CD1c-positive myeloid dendritic cell (primary cell): Measurements from ENCODE around the gene CERS5.
A peak's percentile ranks its signal among the peaks of the same experiment; 100 is the strongest.
"Not testable (repeated sequence)": the region's sequence is repeated elsewhere in the genome, so short reads cannot be mapped to it uniquely, and the experiment has no call there.

Source experiments
- DNase-seq: peaks from one replicate; pipeline ENCODE4 v3.0.0-alpha.2; 2016; ENCODE audit errors: extremely low spot score

CERS5 gene

DNA sequence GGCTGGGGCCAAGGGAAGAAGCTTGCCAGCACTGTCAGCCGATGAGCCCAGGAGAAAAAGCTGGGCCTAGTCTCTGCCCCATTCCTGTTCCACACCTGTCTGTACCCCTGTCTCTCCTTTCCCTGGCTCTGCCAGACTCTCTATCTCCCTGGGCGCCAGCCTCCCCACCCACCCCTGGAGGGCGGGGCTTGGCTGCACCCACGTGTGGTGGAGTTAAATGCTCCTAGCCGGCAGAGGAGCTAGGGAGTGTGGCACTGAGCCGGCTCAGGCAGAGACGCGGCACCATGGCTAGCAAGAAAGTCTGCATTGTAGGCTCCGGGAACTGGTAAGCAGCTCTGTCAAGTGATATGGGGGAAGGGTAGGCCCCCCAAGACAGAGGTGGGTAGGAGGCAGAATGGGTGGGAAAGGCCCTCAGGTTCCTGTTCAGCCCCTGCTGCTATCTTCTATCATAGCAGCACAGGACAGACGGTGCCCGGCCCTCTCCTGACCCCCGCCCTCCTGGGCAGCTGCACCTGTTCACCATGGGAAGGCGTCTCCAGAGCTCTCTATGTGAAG, 63.3 kb downstream of the CERS5 start, which contains the start of gene GPD1:
GPD1 (plus strand) TSS at position 242 of the 555 bp plus-strand sequence; CDS start at position 285, 43 bp downstream.
- peak; percentile 29 for DNase-seq

- no peak for DNase-seq
Measured at GRCh38 chr12:50103351-50103750, 63.8 kb downstream of the CERS5 start.

- DNase-seq = peak; percentile 35
Measured at GRCh38 chr12:50102646-50103309, 64.4 kb downstream of the CERS5 start.

- no peak for DNase-seq
Measured at GRCh38 chr12:50102131-50102531, 65.0 kb downstream of the CERS5 start.

DNA sequence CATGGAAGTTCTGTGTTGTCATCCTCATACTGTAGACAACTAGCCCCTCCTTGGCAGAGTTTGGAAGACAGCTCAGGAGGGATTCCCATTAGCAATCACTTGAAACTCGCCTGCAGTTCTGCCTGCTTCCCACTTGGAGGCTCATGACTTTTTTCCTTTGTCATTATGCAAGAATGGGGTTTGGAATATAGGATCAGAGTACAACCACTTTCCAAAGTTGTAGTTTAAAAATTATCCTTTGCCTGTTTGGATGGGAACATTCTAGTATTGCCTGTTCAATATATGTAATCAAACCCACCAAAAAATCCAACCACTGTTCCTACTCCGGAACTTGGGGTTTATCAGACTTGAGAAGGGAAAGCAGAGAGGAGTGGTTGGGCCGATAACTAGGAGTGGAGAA, 65.5 kb downstream of the CERS5 start:
- no peak for DNase-seq

DNA sequence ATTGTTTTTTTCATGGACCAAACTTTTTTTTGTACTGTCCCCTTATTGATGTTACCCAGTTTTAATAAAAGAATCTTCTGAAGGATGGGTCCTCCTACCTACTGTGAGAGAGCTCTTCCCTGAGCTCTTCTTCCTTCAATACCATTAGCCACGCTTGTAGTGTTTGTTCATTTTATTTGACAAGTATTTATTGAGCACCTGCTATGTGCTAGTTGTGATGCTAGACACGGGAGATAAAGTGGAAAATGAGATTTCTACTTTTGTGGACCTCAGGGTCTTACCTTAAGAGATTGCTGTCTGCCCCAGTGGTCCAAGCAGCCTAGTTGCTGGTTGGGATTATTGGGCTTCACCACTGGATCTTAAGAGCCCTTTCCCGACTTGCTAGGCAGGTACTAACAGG, 66.6 kb downstream of the CERS5 start:
- no peak for DNase-seq

DNA sequence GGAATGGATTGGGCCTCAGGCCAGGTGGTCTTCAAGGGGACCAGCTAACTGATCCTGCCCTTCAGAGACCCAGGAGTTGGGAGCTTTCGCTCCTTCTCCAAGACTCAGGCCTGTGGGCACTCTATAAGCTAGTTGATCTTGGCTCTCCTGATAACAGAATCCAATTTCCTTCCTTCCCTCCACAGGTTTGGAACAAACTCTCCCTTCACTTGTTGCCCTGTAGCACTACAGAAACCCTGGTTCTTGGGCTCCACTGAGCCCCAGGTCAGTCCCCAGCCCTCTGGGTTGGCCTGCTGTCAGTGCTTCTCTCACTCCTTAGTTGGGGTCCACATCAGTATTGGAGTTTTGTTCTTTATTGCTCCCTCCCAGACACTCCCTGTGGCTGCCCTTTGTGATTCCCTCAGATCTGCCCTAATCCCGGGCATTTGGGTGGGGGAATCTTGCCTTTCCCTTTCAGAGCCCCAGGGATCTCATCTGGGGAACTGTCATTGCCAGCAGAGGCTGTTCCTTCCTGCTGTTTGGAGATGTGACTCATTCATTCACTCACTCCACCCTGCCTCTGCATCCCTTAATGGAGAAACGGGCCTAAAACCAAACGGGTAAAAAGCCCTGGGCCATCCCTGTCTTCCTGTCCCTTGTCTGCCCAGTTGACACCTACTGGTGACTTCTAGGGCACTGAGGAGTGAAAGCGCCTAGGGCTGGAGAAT, 67.7 kb downstream of the CERS5 start:
- no peak for DNase-seq

GRCh38 chr12:50097952-50098351, 69.2 kb downstream of the CERS5 start:
- no peak for DNase-seq

DNA sequence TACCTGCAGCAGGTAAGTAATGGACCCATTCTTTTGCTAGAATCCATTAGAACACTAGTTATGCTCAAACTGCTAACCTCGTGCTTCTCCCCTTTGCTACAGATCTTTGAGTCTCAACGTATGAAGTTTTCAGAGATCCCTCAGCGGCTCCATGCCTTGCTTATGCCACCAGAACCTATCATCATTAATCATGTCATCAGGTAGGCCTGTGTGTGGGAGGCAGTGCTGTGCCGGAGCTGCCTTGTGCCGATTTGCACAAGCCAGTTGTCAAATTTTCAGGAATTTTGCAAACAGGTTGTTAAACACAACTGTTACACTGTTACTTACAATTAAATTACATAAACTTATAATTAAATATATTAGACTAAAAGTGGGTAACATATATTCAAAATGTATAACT, 76.8 kb downstream of the CERS5 start:
- DNase-seq = no peak

DNA sequence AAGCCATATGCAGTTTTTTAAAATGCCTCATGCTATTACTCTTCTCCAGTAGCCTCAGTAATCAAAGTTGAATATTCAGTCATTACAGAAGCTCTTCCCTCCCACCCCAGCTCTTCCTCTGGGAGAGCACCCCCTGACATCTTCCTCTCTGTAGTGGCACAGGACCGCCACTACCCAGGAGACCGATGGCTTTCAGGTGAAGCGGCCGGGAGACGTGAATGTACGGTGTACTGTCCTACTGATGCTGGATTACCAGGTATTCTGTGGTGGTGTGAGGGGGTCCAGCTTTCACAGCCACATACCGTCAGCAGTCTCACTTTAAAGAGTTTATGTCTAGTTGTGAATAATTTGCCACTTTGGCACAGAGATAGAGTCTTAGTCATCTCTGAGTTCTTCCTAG, 77.4 kb downstream of the CERS5 start:
- DNase-seq = no peak

GRCh38 chr12:50088577-50089335, 78.4 kb downstream of the CERS5 start:
- DNase-seq = peak; percentile 65

DNA sequence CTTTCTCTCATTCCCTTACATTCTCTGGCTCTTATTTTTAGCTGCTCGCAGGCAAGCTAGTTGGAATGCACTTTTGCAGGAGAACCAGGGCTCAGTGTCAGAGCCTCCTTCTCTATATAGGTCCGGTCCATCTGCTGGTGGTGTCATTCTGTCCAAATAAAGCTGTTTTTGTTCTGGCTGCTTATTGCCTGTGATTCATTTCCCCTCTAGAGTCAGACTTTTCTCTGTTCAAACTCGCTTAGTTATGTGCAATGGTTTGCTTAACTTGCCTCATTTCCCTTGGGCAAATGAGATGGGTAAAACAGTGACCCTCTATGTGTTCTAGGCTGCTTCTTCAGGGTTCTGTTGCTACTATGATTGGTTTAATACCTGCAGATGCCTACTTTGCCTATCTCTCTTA, 79.2 kb downstream of the CERS5 start:
- DNase-seq = no peak

DNA sequence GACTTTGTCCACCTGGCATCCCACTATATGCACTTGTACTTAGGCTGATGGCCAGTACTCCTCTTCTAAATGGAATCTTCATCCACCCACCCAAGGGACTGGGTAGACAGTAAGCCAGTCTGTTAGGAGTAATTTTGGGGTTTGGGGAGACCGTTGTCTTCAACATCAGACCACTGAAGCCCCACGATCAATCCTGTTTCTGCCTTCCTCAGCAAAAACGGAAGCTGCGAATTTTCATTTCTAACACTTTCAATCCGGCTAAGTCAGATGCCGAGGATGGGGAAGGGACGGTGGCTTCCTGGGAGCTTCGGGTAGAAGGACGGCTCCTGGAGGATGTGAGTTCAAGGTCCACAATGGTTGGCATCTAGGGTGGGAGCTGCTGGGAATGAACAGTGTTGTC, 80.0 kb downstream of the CERS5 start:
- DNase-seq = no peak

- DNase-seq = no peak
Measured at GRCh38 chr12:50086148-50086547, 81.0 kb downstream of the CERS5 start.

DNA sequence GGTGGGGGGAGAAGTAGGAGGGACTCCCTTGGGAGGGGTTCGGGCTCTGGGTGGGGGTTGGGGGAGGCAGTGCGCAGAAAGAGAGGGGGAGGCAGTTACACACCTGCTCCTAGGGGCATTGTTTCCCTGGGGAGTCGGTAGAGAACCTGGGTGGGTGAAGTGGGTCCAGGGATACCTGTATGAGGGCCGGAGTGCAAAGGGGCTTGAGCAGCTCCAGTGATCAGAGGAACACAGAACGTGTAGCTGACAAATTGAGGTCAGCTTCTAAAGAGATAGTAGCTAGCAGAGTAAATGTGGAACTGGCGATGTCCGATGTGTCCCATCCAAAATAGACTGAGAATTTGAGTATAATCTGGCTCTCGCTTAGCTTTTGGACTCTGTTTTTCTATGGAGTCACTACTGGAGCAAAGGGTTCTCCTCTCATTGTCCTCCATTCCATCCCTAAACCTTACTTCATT, 81.5 kb downstream of the CERS5 start:
- no peak for DNase-seq

DNA sequence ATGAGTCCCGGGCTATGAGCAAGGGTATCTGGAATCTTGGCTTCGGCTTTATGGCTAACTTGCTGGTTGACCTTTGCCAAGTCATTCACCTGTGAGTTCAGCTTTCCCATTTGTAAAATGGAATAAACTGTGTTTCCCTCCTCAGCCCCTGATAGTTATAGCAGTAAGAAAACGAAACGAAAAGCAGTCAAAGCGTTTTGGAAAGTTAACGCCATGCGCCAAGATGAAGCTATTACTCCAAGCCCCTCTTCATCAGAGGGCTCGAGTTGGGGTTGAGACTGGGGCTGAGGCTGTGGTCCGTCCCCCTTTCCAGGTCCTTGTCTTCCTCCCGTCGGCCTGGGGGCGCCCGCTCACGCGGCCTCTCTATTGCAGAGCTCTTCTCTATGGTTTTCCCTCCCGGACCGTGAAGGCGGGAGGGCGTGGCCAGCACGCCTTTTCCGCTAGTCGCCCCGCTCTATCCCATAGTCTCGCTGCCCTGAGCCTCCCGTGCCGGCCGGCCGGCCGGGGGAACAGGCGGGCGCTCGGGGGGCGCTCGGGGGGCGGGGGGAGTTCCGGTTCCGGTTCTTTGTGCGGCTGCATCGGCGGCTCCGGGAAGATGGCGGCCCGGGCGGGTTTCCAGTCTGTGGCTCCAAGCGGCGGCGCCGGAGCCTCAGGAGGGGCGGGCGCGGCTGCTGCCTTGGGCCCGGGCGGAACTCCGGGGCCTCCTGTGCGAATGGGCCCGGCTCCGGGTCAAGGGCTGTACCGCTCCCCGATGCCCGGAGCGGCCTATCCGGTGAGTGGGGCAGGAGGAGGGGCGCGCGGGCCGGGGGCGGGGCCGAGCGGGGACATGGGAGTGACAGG, 82.2 kb downstream of the CERS5 start, which contains the start of gene SMARCD1:
SMARCD1 (plus strand) TSS at position 568 of the 840 bp plus-strand sequence; CDS start at position 596, 28 bp downstream.
- peak; percentile 89 for DNase-seq

DNA sequence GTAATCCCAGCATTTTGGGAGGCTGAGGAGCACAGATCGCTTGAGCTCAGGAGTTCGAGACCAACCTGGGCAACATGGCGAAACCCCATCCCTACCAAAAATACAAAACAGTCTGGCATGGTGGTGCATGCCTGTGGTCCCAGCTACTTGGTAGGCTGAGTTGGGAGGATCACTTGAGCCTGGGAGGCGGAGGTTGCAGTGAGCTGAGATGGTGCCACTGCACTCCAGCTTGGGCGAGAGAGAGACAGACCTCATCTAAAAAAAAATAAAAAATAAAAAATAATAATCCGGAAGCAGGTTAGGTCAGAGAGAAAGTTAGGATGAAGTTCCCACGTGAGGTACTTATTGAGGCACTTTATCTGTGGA, 82.8 kb downstream of the CERS5 start:
- DNase-seq = not testable (repeated sequence)

DNA sequence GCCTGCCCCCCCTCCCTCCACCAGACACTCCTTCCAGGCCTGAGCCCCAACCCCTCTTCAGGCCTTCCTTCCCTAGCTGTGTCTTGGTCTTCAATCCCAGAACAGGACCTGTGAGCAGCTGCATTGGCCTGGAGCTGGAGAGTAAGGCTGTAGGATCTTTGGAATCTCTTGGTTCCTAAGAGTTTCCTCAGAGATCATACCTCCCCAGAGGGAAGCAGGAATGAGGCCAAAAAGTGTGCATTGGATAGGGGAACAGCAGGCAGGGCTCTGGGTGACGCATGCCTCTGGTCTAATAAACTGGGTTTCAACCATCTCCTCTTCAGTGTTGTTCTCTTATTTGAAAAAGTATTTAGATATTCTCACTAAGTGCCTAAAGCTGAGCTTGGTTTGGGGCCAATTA, 83.9 kb downstream of the CERS5 start:
- DNase-seq = no peak

DNA sequence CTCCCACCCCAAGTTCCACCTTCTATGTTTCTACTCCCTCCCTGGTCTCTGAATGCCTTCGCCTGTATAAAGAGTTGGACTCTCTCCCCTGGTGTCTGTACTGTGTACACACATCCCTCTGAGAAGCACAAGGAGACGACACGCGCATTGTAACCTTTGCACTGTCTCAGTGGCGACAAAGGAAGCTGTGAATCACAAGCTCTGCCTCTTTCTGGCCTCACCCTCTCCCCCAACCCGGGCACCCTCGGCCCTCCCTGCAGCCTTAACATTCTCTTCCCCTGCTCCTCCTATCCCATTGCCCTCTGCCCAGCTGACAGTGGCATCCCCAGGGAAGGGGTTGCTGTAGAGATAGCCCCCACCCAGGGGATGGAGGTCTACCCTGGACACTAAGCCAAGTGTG, 84.5 kb downstream of the CERS5 start:
- DNase-seq = no peak

- no peak for DNase-seq
Measured at GRCh38 chr12:50081096-50081808, 85.9 kb downstream of the CERS5 start.

DNA sequence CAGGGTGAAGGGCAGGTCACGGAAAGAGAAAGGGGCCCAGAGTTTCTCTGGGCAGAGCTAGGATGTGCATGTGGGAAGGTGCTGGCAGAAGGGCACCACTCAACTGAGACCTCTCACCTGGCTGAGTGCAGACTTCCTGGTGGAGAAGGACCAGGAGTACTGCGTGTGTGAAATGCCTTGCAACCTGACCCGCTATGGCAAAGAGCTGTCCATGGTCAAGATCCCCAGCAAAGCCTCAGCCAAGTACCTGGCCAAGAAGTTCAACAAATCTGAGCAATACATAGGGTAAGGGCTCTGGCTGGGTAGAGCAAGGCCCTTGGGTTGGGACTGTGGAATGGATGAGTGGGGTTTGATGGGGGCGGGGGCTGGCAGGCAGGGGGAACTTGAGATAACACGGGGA, 87.4 kb downstream of the CERS5 start:
- no peak for DNase-seq
